PC-3 (cell line): ENCODE results near the gene TRIM24. TPM values are rescaled to one million over a fixed set of nuclear protein-coding genes. Genes with fewer than 3 reads are reported as not detected.

Experiments
- ATAC-seq: fragments of 200-7000 bp; cut with Tn5 transposase; 2 replicates; pipeline ENCODE4 v1.9.1; 2020; ENCODE audit warnings: mild to moderate bottlenecking, moderate library complexity
- BruUV-seq: library from RNA; stranded (reverse); fragments of 400-500 nt; replicated peaks from 2 replicates; lab custom pipeline; 2021; lab: Mats Ljungman, UMichigan
- CTCF ChIA-PET: fragments of 300-600 bp; sonication (Branson Sonifier 250); formaldehyde crosslinking; loops from one replicate; lab custom pipeline; 2022; ENCODE audit warnings: antibody characterized with exemption; lab: Charles Lee
- POLR2A ChIA-PET: fragments of 300-600 bp; sonication (Branson Sonifier 250); formaldehyde crosslinking; loops from one replicate; lab custom pipeline; 2022; ENCODE audit warnings: antibody characterized with exemption; ENCODE audit not compliant: unreplicated experiment; lab: Charles Lee
- DNase-seq: peaks from one replicate; pipeline ENCODE4 v3.0.0-alpha.2; 2015
- H2AFZ ChIP-seq: fragments of 300-600 bp; sonication (generic); 2 replicates; pipeline ENCODE4 v1.6.0; 2016; ENCODE audit warnings: antibody characterized with exemption, low read length
- H3F3A ChIP-seq: fragments of 300-600 bp; sonication (generic); one replicate; pipeline ENCODE4 v1.6.0; 2017; ENCODE audit warnings: antibody characterized with exemption, low read length, control low read depth, mild to moderate bottlenecking; ENCODE audit not compliant: unreplicated experiment
- H3K27ac ChIP-seq: fragments of 300-600 bp; sonication (generic); 2 replicates; pipeline ENCODE4 v1.5.1; 2016; ENCODE audit warnings: mild to moderate bottlenecking, low read length
- H3K27me3 ChIP-seq: fragments of 300-600 bp; sonication (generic); 2 replicates; pipeline ENCODE4 v1.6.1; 2016; ENCODE audit warnings: low read length, mixed read lengths
- H3K36me3 ChIP-seq: fragments of 300-600 bp; sonication (generic); 2 replicates; pipeline ENCODE4 v1.6.1; 2016; ENCODE audit warnings: low read depth, mixed run types, low read length, mixed read lengths
- H3K4me1 ChIP-seq: fragments of 300-600 bp; sonication (generic); 2 replicates; pipeline ENCODE4 v1.5.1; 2016; ENCODE audit warnings: low read length; ENCODE audit not compliant: insufficient read depth
- H3K4me2 ChIP-seq: fragments of 300-600 bp; sonication (generic); 2 replicates; pipeline ENCODE4 v1.6.0; 2016; ENCODE audit warnings: low read length
- H3K4me3 ChIP-seq: fragments of 300-600 bp; sonication (generic); 2 replicates; pipeline ENCODE4 v1.5.1; 2016; ENCODE audit warnings: mild to moderate bottlenecking, low read length, mixed read lengths
- H3K79me2 ChIP-seq: fragments of 300-600 bp; sonication (generic); 2 replicates; pipeline ENCODE4 v1.6.1; 2017; ENCODE audit warnings: low read length, mixed read lengths
- H3K9ac ChIP-seq: fragments of 300-600 bp; sonication (generic); 2 replicates; pipeline ENCODE4 v1.6.0; 2016; ENCODE audit warnings: mild to moderate bottlenecking, low read length
- H3K9me2 ChIP-seq: fragments of 300-600 bp; sonication (generic); replicated peaks from 2 replicates; pipeline ENCODE4 v1.6.1; 2016; ENCODE audit warnings: mixed run types, low read length, mixed read lengths
- H3K9me3 ChIP-seq: fragments of 300-600 bp; sonication (generic); 2 replicates; pipeline ENCODE4 v1.6.1; 2016; ENCODE audit warnings: low read length, mixed read lengths
- H4K20me1 ChIP-seq: fragments of 300-600 bp; sonication (generic); 2 replicates; pipeline ENCODE4 v1.6.1; 2016; ENCODE audit warnings: low read length, mixed read lengths
- EZH2 ChIP-seq: fragments of 300-600 bp; sonication (generic); IDR thresholded peaks from one replicate; pipeline ENCODE4 v1.6.1; 2017; ENCODE audit warnings: antibody characterized with exemption, mild to moderate bottlenecking, low read length; ENCODE audit not compliant: unreplicated experiment
- EZH2phosphoT487 ChIP-seq: fragments of 300-600 bp; sonication (generic); IDR thresholded peaks from 2 replicates; pipeline ENCODE4 v1.6.1; 2018; ENCODE audit warnings: mild to moderate bottlenecking, antibody characterized with exemption, low read length, borderline replicate concordance
- intact Hi-C: fragments of 100-400 bp; cut with micrococcal nuclease; formaldehyde crosslinking; loops from 2 replicates; pipeline ENCODE4 v1.9.0; 2023
- total RNA-seq: library from RNA; depleted of rRNA; stranded (reverse); fragments of >200 nt; gene quantifications from 2 replicates; pipeline ENCODE4 v1.2.3, GENCODE V29; 2014
- TF ChIP-seq, protein P1 (sequence below): fragments of 300-600 bp; sonication (generic); conservative IDR thresholded peaks from 2 replicates; pipeline ENCODE4 v1.5.1; 2017; ENCODE audit warnings: antibody characterized with exemption, low read depth, mild to moderate bottlenecking, low read length

Gene TRIM24
- total RNA-seq, 1 experiment from 2014 or later = 12.9 TPM

DNA sequence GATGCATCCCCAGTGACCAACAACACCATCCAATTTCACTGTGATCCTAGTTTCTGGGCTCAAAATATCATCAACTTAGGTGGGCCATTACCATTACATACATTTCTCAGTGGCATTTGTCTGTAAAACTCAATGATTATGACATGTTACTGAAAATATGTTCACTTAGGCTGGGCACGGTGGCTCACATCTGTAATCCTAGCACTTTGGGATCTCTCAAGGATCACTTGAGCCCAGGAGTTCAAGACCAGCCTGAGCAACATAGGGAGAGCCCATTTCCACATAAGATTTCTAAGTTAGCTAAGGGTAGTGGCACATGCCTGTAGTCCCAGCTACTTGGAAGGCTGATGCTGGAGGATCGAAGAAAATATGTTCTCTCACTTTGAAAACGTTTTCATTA, 91.0 kb downstream of the TRIM24 start:
- Histone ChIP-seq H3K4me2 (no peak overlapping the region), H3K9me2 (no peaks in the 10 kb centered on the region), H3K9me3 (peaks cover 3% of the 10 kb centered on the region; the same call in 1 of the 2 replicates), H3K79me2 (no peaks in the 10 kb centered on the region), H3K27me3 (no peaks in the 10 kb centered on the region), H4K20me1 (no peaks in the 10 kb centered on the region), H3K4me3 (no peak overlapping the region), H2AFZ (no peak overlapping the region), H3K4me1 (no peaks in the 10 kb centered on the region), H3K36me3 (peaks cover 46% of the 10 kb centered on the region), H3K9ac (no peak overlapping the region), H3F3A (no peaks in the 10 kb centered on the region), H3K27ac (no peak overlapping the region)
- ChIA-PET POLR2A (no interaction called here), CTCF (no interaction called here)
- no peak for ATAC-seq
- intact Hi-C loops = no loop called here
- no peak for DNase-seq
- no peak for TF ChIP-seq EZH2
- TF ChIP-seq, protein P1, sequence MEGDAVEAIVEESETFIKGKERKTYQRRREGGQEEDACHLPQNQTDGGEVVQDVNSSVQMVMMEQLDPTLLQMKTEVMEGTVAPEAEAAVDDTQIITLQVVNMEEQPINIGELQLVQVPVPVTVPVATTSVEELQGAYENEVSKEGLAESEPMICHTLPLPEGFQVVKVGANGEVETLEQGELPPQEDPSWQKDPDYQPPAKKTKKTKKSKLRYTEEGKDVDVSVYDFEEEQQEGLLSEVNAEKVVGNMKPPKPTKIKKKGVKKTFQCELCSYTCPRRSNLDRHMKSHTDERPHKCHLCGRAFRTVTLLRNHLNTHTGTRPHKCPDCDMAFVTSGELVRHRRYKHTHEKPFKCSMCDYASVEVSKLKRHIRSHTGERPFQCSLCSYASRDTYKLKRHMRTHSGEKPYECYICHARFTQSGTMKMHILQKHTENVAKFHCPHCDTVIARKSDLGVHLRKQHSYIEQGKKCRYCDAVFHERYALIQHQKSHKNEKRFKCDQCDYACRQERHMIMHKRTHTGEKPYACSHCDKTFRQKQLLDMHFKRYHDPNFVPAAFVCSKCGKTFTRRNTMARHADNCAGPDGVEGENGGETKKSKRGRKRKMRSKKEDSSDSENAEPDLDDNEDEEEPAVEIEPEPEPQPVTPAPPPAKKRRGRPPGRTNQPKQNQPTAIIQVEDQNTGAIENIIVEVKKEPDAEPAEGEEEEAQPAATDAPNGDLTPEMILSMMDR = no peak
- TF ChIP-seq EZH2phosphoT487 = no peak
- BruUV-seq = no TSS peak

- H3K27me3 ChIP-seq = no peaks in the 10 kb centered on the region
- H4K20me1 ChIP-seq = no peaks in the 10 kb centered on the region
- H3K36me3 ChIP-seq = peaks cover 73% of the 10 kb centered on the region
- no peak overlapping the region for H3K4me3 ChIP-seq
- intact Hi-C loops = no loop called here
- no peak for DNase-seq
- H3K4me1 ChIP-seq = no peaks in the 10 kb centered on the region
- H3K4me2 ChIP-seq = no peak overlapping the region
- no peaks in the 10 kb centered on the region for H3K79me2 ChIP-seq
- no peaks in the 10 kb centered on the region for H3K9me2 ChIP-seq
- ATAC-seq = no peak
- H3K9me3 ChIP-seq = peaks cover 22% of the 10 kb centered on the region
- CTCF ChIA-PET = no interaction called here
- BruUV-seq = no TSS peak
- H3K9ac ChIP-seq = no peak overlapping the region
- TF ChIP-seq, protein P1 = no peak
- TF ChIP-seq EZH2phosphoT487 (no peak), EZH2 (no peak)
- POLR2A ChIA-PET = no interaction called here
- H3K27ac ChIP-seq = no peak overlapping the region
- H3F3A ChIP-seq = no peaks in the 10 kb centered on the region
- no peak overlapping the region for H2AFZ ChIP-seq
These were observed 93.7 kb downstream of the TRIM24 start for GRCh38 chr7:138553805-138554204.

- DNase-seq (no peak), ATAC-seq (no peak)
- no peak overlapping the region for H3K4me2 ChIP-seq
- TF ChIP-seq EZH2 (no peak), EZH2phosphoT487 (no peak)
- TF ChIP-seq, protein P1 = no peak
- H3K4me1 ChIP-seq = no peaks in the 10 kb centered on the region
- H3K27me3 ChIP-seq = no peaks in the 10 kb centered on the region
- peaks cover 22% of the 10 kb centered on the region for H3K9me3 ChIP-seq
- peaks cover 82% of the 10 kb centered on the region for H3K36me3 ChIP-seq
- H3K79me2 ChIP-seq = no peaks in the 10 kb centered on the region
- CTCF ChIA-PET = no interaction called here
- H3K9me2 ChIP-seq = no peaks in the 10 kb centered on the region
- H2AFZ ChIP-seq = no peak overlapping the region
- intact Hi-C loops = no loop called here
- H3F3A ChIP-seq = no peaks in the 10 kb centered on the region
- no peak overlapping the region for H3K9ac ChIP-seq
- no peak overlapping the region for H3K4me3 ChIP-seq
- POLR2A ChIA-PET = no interaction called here
- no TSS peak for BruUV-seq
- H3K27ac ChIP-seq = no peak overlapping the region
- H4K20me1 ChIP-seq = no peaks in the 10 kb centered on the region
These were observed 94.6 kb downstream of the TRIM24 start for GRCh38 chr7:138554674-138555073.
